K562 (cell line): ENCODE results near the gene SCN1B. TPM values are rescaled to one million over a fixed set of nuclear protein-coding genes. Genes with fewer than 3 reads are reported as not detected.
A peak's percentile ranks its signal among the peaks of the same experiment; 100 is the strongest.

Experiments
- CREM ChIP-seq: IDR thresholded peaks from 2 replicates; pipeline ENCODE4 v1.6.1; 2014; ENCODE audit warnings: antibody characterized with exemption, low read depth
- EP400 ChIP-seq: fragments of 450-650 bp; IDR thresholded peaks from 2 replicates; pipeline ENCODE4 v1.6.1; 2017; ENCODE audit warnings: antibody characterized with exemption, mild to moderate bottlenecking, moderate library complexity
- KLF16 ChIP-seq: IDR thresholded peaks from 2 replicates; pipeline ENCODE4 v1.6.1; 2016; ENCODE audit warnings: antibody characterized with exemption
- MAZ ChIP-seq, 2 experiments: fragments of 450-650 bp in 1 of 2; sonication (generic) in 1 of 2; formaldehyde crosslinking; IDR thresholded peaks in 1 of 2; conservative IDR thresholded peaks in 1 of 2; 2 replicates each; pipeline versions ENCODE4 v1.4.0 to v1.5.0; 2020; ENCODE audit warnings: mild to moderate bottlenecking in 1 of 2, missing genetic modification reagents in 1 of 2
- MYNN ChIP-seq, 2 experiments: sonication (generic); formaldehyde crosslinking in 1 of 2; IDR thresholded peaks; 2 replicates each; pipeline versions ENCODE4 v1.5.0 to v1.6.1; 2016 to 2020; ENCODE audit warnings: antibody characterized with exemption in 1 of 2, missing genetic modification reagents in 1 of 2
- RBM25 ChIP-seq: fragments of 200-400 bp; formaldehyde crosslinking; IDR thresholded peaks from 2 replicates; pipeline ENCODE4 v1.6.1; 2018; ENCODE audit warnings: low read length, low read depth, moderate library complexity; ENCODE audit not compliant: severe bottlenecking
- TBP ChIP-seq: optimal IDR thresholded peaks from 2 replicates; pipeline ENCODE3; 2011; ENCODE audit warnings: low read depth, low read length, improper control_type of control experiment
- ZNF583 ChIP-seq: fragments of 250-450 bp; sonication (Bioruptor Pico); IDR thresholded peaks from 2 replicates; pipeline ENCODE4 v1.4.0; 2020
- ZSCAN32 ChIP-seq: fragments of 450-650 bp; formaldehyde crosslinking; IDR thresholded peaks from 2 replicates; pipeline ENCODE4 v1.4.0; 2020; ENCODE audit warnings: mild to moderate bottlenecking, moderate library complexity
- polyA plus RNA-seq, 8 experiments: library from polyadenylated mRNA; depleted of rRNA in 4 of 8; stranded (reverse) in 5 of 8; unstranded in 3 of 8; fragments of >200 nt; fragmentation: Nextera tagmentation in 2 of 8; fragmentation: Illumina TruSeq in 1 of 8; extraction: Ambion mirVana in 2 of 8; extraction: Trizol in 1 of 8; gene quantifications; 2 replicates each; pipeline versions ENCODE4 v1.2.1 to v1.2.3, GENCODE V29; 2011 to 2014; ENCODE audit warnings: inconsistent platforms in 1 of 8, missing spikeins in 1 of 8
- total RNA-seq, 7 experiments: library from RNA; depleted of rRNA in 6 of 7; stranded (reverse); fragments of >200 nt in 6 of 7; fragmentation: Illumina TruSeq in 2 of 7; extraction: Trizol in 2 of 7; gene quantifications; 2 replicates each; pipeline versions ENCODE4 v1.2.1 to v1.2.3, GENCODE V29; 2011 to 2021; ENCODE audit warnings: low replicate concordance in 1 of 7
- TF ChIP-seq, protein P1 (sequence below), 2 experiments: IDR thresholded peaks; 2 replicates each; pipeline ENCODE4 v1.6.1; 2011; ENCODE audit warnings: borderline replicate concordance in 1 of 2, control low read depth in 1 of 2, low read depth in 1 of 2, low read length in 1 of 2, mild to moderate bottlenecking in 1 of 2, mixed read lengths in 1 of 2, moderate library complexity in 1 of 2; ENCODE audit not compliant: insufficient read depth in 1 of 2, insufficient read length in 1 of 2, poor library complexity in 1 of 2, severe bottlenecking in 1 of 2; ENCODE audit errors: extremely low read depth in 1 of 2
- TF ChIP-seq, protein P2 (sequence below): sonication (generic); formaldehyde crosslinking; IDR thresholded peaks from 2 replicates; pipeline ENCODE4 v1.8.0; 2022; ENCODE audit warnings: missing genetic modification reagents, mild to moderate bottlenecking, moderate library complexity, borderline replicate concordance
- TF ChIP-seq, protein P3 (sequence below): fragments of 450-650 bp; IDR thresholded peaks from 2 replicates; pipeline ENCODE4 v1.6.1; 2017; ENCODE audit warnings: antibody characterized with exemption, mild to moderate bottlenecking

SCN1B gene
- total and polyA plus RNA-seq, 9 of the 15 experiments (the other 6 are each of a cell fraction or from before 2014, with no cell fraction given), result 0.03 to 2.5 (median 0.91) TPM

DNA sequence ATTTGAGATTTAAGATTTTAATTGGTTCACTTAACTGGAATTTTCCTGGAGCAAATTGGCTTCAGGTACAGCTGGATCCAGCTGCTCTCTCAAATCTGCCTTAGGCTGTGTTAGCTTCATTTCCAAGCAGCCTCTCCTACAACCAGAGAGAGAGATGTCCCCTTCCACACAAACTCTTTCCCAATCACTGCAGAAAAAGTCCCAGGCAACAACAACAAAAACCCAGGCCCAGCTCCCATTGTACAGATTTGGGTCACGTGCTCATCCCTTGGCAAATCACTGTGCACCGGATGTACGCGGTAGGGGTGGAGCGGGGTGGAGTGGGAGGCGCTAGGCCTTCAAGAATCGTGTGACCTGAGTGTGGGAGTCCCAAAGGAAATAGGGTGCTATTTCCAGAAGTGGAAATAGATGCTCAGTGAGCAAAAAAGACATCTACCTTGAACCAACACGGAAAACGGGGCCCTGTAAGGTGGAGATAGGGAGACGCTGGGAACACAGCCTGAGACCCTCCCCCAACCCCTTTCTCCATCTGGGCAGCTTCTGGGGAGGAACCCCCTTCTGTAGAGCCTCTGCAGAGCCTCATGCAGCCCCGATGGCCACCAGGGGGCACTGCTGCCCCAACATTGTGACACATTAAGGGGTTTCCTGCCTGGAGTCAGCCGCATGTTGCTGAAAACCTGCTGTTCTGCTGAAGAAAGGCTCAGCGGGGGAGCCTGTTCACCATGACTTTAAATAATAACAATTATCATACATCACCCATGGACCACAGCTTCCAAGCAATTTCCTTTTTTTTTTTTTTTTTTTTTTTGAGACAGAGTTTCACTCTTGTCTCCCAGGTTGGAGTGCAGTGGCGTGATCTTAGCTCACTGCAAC lies 36.7 kb downstream of the SCN1B start (continued):
- TF ChIP-seq MYNN (IDR thresholded peaks at IDR 0.05) (0 out of 2 replicates have a peak, but pooled peaks have one; percentile 16), MYNN (CRISPR knock-in tag; IDR thresholded peaks at IDR 0.05) (no peak), ZNF583 (CRISPR knock-in tag) (no peak), KLF16 (peak; percentile 45; the same call in 1 of the 2 replicates), MAZ (CRISPR knock-in tag; conservative IDR thresholded peaks at IDR 0.05 in 1 of 2, IDR thresholded peaks at IDR 0.05 in 1 of 2) (peak in 1 of 2 experiments; percentile 59; a peak in 2 of 4 replicates), EP400 (peak; percentile 46; the same call in 1 of the 2 replicates), TBP (peak; percentile 26), CREM (peak; percentile 31; the same call in 1 of the 2 replicates), ZSCAN32 (CRISPR knock-in tag) (no peak), RBM25 (peak; percentile 80)
- TF ChIP-seq, protein P1, sequence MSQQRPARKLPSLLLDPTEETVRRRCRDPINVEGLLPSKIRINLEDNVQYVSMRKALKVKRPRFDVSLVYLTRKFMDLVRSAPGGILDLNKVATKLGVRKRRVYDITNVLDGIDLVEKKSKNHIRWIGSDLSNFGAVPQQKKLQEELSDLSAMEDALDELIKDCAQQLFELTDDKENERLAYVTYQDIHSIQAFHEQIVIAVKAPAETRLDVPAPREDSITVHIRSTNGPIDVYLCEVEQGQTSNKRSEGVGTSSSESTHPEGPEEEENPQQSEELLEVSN (IDR thresholded peaks at IDR 0.05; ENCODE audit: borderline replicate concordance in 1 of 2, extremely low read depth in 1 of 2, insufficient read depth in 1 of 2, insufficient read length in 1 of 2, low read depth in 1 of 2, low read length in 1 of 2, poor library complexity in 1 of 2, severe bottlenecking in 1 of 2), result peak in 1 of 2 experiments; percentile 33
- TF ChIP-seq, protein P2, sequence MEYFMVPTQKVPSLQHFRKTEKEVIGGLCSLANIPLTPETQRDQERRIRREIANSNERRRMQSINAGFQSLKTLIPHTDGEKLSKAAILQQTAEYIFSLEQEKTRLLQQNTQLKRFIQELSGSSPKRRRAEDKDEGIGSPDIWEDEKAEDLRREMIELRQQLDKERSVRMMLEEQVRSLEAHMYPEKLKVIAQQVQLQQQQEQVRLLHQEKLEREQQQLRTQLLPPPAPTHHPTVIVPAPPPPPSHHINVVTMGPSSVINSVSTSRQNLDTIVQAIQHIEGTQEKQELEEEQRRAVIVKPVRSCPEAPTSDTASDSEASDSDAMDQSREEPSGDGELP (CRISPR knock-in tag), result peak; percentile 43; the same call in 1 of the 2 replicates
- TF ChIP-seq, protein P3, sequence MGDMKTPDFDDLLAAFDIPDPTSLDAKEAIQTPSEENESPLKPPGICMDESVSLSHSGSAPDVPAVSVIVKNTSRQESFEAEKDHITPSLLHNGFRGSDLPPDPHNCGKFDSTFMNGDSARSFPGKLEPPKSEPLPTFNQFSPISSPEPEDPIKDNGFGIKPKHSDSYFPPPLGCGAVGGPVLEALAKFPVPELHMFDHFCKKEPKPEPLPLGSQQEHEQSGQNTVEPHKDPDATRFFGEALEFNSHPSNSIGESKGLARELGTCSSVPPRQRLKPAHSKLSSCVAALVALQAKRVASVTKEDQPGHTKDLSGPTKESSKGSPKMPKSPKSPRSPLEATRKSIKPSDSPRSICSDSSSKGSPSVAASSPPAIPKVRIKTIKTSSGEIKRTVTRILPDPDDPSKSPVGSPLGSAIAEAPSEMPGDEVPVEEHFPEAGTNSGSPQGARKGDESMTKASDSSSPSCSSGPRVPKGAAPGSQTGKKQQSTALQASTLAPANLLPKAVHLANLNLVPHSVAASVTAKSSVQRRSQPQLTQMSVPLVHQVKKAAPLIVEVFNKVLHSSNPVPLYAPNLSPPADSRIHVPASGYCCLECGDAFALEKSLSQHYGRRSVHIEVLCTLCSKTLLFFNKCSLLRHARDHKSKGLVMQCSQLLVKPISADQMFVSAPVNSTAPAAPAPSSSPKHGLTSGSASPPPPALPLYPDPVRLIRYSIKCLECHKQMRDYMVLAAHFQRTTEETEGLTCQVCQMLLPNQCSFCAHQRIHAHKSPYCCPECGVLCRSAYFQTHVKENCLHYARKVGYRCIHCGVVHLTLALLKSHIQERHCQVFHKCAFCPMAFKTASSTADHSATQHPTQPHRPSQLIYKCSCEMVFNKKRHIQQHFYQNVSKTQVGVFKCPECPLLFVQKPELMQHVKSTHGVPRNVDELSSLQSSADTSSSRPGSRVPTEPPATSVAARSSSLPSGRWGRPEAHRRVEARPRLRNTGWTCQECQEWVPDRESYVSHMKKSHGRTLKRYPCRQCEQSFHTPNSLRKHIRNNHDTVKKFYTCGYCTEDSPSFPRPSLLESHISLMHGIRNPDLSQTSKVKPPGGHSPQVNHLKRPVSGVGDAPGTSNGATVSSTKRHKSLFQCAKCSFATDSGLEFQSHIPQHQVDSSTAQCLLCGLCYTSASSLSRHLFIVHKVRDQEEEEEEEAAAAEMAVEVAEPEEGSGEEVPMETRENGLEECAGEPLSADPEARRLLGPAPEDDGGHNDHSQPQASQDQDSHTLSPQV, result no peak
